ENCODE data around the gene MS4A14.
"Not testable (repeated sequence)": the region's sequence is repeated elsewhere in the genome, so short reads cannot be mapped to it uniquely, and the experiment has no call there.

The MS4A14 gene

GRCh38 chr11:60396382-60396781, at the start of gene MS4A14:
Gene MS4A14 (plus strand): TSS chr11:60396459. CDS start chr11:60396579, 120 bp downstream.
- no peak for DNase-seq

GRCh38 chr11:60347084-60347797, 49.0 kb upstream of the MS4A14 start:
- DNase-seq: no peak

- DNase-seq: no peak
These were observed 48.1 kb upstream of the MS4A14 start for GRCh38 chr11:60348116-60348515.

- DNase-seq: no peak
These were observed 46.3 kb upstream of the MS4A14 start for GRCh38 chr11:60349990-60350389.

- DNase-seq: no peak
These were observed 38.5 kb upstream of the MS4A14 start for GRCh38 chr11:60357771-60358170.

GRCh38 chr11:60360621-60361020, 35.6 kb upstream of the MS4A14 start:
- no peak for DNase-seq

GRCh38 chr11:60362241-60362640, 34.0 kb upstream of the MS4A14 start:
- no peak for DNase-seq

GRCh38 chr11:60363542-60364470, 32.5 kb upstream of the MS4A14 start:
- DNase-seq: peak; percentile 43

- DNase-seq: not testable (repeated sequence)
These were observed 29.9 kb upstream of the MS4A14 start for GRCh38 chr11:60366262-60366904.

- no peak for DNase-seq
These were observed 29.2 kb upstream of the MS4A14 start for GRCh38 chr11:60367009-60367408.

GRCh38 chr11:60367896-60368295, 28.4 kb upstream of the MS4A14 start:
- no peak for DNase-seq

GRCh38 chr11:60370252-60370810, 25.9 kb upstream of the MS4A14 start:
- DNase-seq: no peak

- DNase-seq: no peak
These were observed 25.4 kb upstream of the MS4A14 start for GRCh38 chr11:60370811-60371298.

GRCh38 chr11:60371386-60371785, 24.9 kb upstream of the MS4A14 start:
- DNase-seq: no peak

GRCh38 chr11:60371854-60372253, 24.4 kb upstream of the MS4A14 start:
- DNase-seq: no peak

- DNase-seq: no peak
These were observed 23.5 kb upstream of the MS4A14 start for GRCh38 chr11:60372767-60373166.

- DNase-seq: no peak
These were observed 20.9 kb upstream of the MS4A14 start for GRCh38 chr11:60375316-60375715.

- no peak for DNase-seq
These were observed 19.7 kb upstream of the MS4A14 start for GRCh38 chr11:60376601-60377000.

- peak; percentile 78 for DNase-seq
These were observed 18.7 kb upstream of the MS4A14 start for GRCh38 chr11:60377401-60378136.

GRCh38 chr11:60378354-60378753, 17.9 kb upstream of the MS4A14 start, which contains the start of gene MS4A7:
Gene MS4A7 (plus strand): TSS chr11:60378532. CDS start chr11:60383142, 4,610 bp downstream.
- DNase-seq: peak; percentile 95

- DNase-seq: peak; percentile 92
These were observed 6.9 kb upstream of the MS4A14 start for GRCh38 chr11:60389279-60389910.

GRCh38 chr11:60390419-60390818, 5.8 kb upstream of the MS4A14 start:
- no peak for DNase-seq
